Esophagus mucosa (tissue), 1 donor: ENCODE data around the gene NRAP. TPM values are rescaled to one million over a fixed set of nuclear protein-coding genes. Genes with fewer than 3 reads are reported as not detected.

Source experiments
- ATAC-seq: fragments of 200-7000 bp; cut with Tn5 transposase; one replicate; pipeline ENCODE4 v1.9.1; 2020
- total RNA-seq: library from RNA; stranded (reverse); gene quantifications from one replicate; pipeline ENCODE4 v1.2.4, GENCODE V29; 2023
- donor health status: DM: yes; HTN: yes; CAD: no.

Gene NRAP
- total RNA-seq, 1 donor from 2014 or later, result 0.12 TPM

- no peak for ATAC-seq
Observed at GRCh38 chr10:113605268-113605978, 58.4 kb downstream of the NRAP start.

GRCh38 chr10:113604572-113604971 lies 59.3 kb downstream of the NRAP start:
- no peak for ATAC-seq

DNA sequence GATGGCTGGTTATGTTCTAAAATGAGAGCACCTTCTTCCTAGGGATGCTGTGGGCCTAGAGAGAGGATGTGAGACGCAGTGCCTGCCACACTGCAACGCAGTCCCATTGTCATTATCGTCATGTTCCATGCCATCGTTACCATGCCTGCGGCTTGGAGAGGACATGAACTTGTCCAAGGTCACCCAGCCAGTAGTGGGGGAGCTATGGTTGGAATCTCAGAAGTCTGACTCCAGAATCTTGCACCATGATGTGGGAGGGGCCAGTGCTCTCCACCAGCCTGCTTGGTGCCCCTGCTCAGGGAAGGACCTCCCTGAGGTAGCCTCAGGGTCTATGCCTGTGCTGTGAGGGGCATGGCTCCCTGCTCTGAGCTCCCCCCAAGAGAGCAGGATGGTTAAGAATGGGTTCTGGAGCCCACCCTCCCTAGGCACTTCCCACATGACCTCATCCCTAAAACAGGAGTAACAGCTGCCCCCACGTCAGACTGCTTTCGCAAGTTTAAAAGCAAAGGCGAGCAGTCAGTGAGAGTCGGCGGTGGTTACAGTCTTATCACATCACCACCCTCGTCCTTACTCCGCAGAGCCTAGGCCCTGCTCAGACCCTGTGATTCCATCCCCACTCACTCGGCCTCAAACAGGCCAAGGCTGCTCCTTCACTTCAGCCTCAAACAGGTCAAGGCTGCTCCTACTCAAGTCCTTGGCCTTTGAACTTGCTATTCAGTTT lies 60.6 kb downstream of the NRAP start:
- no peak for ATAC-seq

DNA sequence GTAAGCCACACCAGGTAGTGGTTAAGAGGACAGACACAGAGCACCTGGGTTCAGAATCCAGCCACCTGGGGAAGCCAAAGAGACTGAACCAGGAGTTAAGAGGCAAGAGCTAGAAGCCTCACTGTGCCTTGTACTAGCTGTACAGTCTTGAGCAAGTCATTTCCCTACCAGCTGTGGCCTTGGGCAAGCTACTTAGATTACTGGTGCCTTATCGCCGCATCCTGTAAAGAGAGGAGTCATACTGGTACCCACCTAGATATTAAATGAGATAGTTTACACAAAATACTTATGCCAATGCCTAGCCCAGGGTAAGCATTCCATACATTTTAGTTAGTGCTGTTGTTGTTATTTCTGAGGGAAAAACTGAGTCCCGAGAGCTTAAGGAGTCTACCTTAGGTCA lies 63.3 kb downstream of the NRAP start:
- ATAC-seq, result no peak

DNA sequence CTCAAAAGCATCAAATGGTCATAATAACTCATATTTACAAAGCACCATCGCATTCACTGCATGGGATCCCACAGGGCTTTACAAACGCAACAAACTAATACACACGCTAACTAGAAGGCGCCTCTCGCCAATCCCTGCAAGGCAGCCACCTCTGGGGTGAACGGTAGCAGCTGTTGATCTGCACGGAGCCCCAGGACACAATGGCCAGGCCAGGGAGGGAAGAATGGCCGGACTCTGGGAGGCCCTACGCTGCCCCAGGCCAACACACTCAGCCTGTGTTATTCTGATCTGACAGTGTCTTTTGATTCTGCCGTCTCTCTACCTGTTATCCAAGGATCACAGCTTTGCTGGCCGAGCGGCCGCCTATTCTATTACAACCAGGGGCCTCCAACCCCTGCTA lies 69.2 kb downstream of the NRAP start:
- no peak for ATAC-seq

DNA sequence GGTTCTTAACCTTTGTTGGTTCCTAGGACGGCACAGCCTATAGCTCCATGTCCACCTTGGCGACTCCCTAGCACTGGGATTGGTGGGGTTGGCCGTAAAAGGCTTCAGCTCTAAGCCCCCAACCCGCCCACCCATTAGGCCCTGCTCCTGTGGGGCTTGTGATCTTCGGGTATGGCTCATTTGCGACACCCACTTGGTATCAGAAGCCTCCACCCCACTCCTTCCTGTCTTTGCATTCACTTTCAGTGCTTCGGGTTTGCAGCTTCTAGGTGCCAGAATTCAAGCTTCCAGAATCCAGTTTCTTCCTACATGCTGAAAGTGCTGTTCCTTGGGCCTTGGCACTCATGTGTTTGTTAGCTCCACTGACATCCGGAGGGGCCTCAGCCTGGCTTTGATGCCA lies 71.5 kb downstream of the NRAP start:
- ATAC-seq, result no peak

GRCh38 chr10:113590581-113590980 lies 73.3 kb downstream of the NRAP start:
- ATAC-seq, result no peak

DNA sequence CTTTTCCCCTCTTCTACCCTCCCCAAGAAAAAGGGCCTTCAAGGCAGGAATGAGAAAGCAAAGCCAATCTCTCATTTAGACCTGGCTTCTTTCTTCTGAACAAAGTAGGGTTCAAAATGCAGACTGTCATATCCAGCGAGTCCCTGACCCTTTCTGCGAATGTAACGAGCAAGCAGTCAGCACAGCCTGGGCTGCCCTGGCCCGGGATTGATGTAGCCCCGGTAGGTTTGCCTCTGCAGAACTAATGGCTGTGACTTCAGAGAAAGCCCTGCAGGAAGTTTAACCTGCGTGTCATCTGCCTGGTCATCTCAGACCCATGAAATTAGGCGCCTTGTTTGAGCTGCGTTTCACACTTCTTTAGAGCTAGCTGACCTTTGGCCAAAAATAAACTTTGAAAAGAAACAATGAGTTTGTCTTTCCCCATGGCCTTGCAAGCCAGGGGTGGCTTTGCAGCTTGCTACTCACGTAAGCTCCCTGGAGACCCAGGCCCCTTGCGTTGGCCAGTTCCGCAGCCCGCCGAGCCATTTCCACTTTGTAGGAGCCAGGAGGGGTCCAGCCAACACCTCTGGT lies 74.6 kb downstream of the NRAP start:
- ATAC-seq, result no peak

DNA sequence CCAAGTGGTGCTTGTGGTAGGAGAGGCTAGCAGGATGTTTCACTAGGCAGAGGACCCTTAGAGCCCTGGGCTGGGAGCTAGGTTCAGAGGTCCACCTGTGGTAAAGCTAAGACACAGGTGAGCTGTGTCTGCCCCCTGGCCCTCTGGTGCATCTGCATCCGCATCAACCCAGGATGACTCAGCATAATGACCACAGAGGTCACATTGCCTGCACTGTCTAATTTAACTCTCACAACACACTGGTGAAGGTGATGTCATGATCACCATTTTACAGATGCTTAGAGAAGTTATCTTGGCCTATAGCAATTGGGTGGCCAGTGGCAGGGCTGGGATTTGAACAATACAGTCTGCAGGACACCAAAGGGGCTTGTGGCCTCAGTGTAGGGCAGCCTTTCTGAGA lies 77.9 kb downstream of the NRAP start:
- no peak for ATAC-seq

DNA sequence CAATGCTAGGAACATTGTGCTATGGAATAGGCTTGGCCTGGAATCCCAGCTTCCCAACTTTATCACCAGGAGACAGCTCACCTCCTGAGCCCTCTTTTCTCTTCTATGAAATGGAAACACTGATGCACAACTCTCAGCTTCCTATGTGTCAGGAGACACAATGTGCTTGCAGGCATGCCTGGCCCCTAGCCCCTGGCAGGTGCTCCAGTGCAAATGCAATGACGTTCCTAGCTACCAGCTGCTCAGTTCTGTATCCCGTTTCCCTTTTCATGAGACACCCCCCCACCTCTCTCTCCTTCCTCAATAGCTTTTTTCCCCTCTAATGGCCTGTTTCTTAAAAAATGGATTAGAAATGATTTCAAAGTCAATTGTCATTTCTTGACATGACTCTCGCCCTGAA lies 80.3 kb downstream of the NRAP start:
- no peak for ATAC-seq

- no peak for ATAC-seq
Observed at GRCh38 chr10:113581092-113581491, 82.7 kb downstream of the NRAP start.

GRCh38 chr10:113578773-113579172 lies 85.1 kb downstream of the NRAP start:
- ATAC-seq, result no peak

DNA sequence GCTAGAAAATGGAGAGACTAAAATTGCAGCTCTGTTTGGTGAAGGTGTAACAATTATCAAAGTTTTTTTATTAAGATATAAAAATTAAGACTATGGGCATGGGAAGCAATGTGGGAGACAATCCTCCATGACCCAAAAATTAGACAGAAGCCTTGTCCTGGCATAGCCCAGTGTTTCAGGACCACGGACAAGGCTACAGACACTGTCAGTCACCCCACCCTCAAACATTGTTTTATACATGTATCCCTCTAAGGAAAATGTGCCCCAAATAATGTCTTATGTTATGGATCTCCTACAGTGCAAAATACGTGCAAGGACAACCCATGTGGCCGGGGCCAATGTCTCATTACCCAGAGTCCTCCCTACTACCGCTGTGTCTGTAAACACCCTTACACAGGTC lies 87.0 kb downstream of the NRAP start:
- ATAC-seq, result no peak

DNA sequence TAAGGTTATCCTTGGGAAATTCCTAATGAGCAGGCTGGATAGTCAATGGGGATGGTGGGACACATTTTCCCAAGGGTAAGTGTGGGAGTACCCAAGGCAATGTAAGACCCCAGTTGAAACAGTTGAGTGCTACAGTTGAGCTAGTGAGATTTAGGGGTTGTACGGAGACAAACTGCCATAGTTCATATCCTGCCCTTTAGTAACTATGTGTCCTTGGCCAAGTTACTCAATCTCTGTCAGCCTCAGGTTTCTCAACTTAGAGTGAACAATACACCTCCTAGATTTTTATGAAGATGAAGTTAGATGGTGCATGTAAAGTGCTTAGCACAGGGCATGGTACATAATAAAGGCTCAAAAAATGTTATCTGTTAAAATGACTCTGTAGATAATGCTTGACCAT lies 90.5 kb downstream of the NRAP start:
- ATAC-seq, result no peak

DNA sequence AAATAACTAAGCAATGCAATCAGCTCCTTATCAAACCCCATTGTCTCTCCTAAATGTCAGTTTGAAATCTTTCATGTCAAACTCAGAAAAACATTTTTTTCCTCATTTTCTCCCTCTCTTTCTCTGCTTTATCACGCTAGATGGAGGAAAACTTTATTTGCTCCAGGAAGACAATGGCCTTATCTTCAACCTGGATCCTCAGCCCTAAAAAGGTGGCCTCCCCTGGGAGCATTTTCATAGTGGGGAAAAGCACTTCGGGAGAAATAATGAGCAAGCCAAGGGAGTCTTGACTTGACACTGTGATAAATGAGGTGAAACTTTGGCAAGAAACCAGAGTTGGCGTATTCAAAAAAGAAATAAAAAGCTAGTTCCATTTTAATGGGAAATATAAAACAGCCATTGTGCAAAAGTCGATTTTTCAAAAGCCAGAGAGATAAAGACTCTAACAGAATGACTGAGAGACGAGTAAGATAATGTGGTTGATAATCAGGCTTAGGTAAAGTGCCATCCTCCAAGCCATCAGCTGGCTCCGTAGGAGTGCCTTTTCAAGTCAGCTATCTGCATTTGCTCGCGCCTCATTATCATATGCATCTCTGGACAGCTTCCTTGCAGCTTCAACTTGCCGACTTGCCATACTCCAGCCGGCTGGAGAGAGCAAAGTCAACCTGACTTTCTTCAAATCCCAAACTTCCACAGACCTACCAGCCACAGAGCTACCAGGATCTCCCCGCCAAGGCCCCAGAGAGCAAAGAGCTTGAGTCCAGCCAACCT lies 91.1 kb downstream of the NRAP start:
- no peak for ATAC-seq

- ATAC-seq, result no peak
Observed at GRCh38 chr10:113569576-113569975, 94.3 kb downstream of the NRAP start.

DNA sequence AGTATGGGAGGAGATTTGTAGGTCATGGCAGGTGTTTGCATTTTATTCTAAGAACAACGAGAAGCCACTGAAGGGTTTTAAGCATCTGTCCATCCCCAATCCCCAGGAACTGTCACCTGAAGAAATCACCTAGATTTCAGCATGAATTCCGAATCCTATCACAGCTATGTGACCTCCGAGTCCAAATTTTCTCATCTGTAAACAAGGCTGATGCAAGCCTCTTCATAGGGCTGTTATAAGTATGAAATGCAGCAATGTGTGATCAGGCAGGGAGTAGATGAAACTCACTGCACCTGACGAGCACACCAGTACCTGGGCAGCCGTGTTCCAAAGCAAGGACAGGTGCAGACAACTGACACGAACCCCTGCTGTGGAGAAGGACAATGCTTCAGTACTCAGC lies 97.0 kb downstream of the NRAP start:
- no peak for ATAC-seq

DNA sequence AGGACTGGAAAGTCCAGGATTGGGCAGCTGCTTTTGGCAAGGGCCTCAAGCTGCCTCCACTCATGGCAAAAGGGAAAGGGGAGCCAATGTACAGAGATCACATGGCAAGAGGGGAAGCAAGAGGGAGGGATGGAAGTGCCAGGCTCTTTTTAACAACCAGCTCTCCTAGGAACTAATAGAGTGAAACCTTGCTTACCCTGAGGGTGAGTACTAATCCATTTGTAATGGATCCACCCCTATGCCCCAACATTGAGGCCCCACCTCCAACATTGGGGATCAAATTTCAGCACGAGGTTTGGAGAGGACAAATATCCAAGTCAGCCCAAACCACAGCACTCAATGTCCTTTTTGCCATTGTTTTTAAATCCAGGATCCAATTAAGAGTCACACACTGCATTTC lies 98.5 kb downstream of the NRAP start:
- ATAC-seq, result no peak

DNA sequence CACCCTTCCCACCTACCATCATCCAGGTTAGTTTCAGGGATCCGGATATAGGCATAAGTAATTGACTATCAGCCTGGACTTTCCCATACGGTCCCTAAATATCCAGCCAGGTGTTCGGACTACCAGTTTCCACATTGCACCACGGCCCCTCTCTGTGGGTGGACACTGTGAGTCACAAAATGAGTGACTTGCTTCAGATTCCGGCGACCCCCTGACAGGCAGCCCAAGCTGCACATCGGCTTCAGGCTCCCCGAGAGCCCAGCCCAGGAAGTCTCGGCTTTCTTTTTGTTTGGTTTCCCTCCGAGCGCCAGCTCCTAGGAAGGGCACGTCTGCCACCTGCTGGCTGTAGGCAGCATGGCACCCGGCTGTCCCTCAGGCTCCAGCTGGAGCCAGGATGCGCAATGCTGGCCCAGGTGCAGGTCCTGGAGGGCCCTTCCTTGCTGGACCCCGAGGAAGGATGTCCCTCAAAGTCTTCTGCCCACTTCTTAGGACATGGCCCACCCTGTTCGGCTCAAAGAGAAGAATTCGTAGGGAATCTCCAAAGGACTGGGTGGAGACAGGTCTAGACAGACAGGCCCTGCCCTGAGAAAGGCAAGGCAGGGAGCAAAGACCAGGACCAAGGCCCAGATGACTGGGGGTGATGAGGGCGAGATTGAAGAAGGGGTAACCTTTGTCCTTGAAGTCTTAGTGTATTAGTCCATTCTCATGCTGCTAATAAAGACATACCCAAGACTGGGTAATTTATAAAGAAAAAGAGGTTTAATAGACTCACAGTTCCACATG lies 100.3 kb downstream of the NRAP start:
- peak; percentile 90 for ATAC-seq

DNA sequence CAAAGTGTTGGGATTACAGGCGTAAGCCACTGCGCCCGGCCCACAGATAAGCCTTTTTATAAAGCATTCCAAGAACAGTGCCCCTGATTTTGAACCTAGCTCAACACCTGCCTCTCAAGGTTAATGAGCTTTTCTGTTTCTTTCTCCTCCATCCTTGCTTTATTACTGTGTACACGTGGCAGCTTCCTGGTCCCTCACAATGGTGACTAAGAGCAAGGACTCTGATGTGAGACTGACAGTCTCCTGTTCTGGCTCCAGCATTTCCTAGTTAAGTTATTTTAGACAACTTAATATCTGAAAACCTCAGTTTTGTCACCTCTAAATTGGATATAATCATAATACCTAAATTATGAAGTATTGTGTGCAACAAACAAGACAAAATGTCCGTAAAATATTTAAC lies 101.1 kb downstream of the NRAP start:
- no peak for ATAC-seq

- ATAC-seq, result no peak
Observed at GRCh38 chr10:113562069-113562468, 101.8 kb downstream of the NRAP start.

DNA sequence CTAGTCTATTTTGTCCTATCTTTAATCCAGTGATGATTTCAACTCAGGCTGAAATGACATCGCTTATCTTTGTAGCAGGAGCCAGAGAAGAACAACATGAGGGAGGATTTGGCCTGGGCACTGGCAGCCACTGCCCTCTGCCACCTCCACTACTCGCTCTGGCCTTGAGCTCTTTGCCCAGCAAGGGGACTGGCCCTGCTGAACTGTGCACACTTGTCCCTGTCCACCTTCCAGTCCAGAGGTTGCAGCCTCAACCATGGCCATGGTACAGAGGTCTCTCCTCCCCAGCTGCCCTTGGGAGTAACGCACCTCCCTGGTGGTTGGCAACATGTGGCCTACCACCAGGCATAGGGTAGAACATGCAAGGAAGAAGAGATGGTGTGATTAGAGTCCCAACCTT lies 102.6 kb downstream of the NRAP start:
- ATAC-seq, result no peak

DNA sequence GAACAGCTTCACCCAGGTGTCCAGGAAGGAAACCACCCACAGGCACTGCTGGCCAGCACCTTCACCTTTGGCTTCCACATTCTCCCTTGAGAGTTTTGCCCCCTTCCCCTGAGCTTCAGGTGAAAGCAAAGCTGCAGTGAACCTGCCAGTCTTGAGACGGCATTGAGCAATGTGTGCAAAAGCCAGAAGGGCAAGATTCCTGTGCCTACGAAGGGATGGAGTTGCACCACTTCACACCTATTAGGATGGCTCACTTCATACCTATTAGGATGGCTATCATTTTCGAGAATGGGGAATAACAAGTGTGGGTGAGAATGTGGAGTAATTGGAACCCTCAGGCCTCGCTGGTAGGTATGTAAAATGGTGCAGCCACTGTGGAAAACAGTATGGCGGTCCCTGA lies 103.8 kb downstream of the NRAP start:
- ATAC-seq, result peak; percentile 59
